ENCODE measurements around the gene CNR2.
A peak's percentile ranks its signal among the peaks of the same experiment; 100 is the strongest.

- peak; percentile 48 for TF ChIP-seq POLR2A (IDR thresholded peaks at IDR 0.05)
- TF ChIP-seq, protein P1, sequence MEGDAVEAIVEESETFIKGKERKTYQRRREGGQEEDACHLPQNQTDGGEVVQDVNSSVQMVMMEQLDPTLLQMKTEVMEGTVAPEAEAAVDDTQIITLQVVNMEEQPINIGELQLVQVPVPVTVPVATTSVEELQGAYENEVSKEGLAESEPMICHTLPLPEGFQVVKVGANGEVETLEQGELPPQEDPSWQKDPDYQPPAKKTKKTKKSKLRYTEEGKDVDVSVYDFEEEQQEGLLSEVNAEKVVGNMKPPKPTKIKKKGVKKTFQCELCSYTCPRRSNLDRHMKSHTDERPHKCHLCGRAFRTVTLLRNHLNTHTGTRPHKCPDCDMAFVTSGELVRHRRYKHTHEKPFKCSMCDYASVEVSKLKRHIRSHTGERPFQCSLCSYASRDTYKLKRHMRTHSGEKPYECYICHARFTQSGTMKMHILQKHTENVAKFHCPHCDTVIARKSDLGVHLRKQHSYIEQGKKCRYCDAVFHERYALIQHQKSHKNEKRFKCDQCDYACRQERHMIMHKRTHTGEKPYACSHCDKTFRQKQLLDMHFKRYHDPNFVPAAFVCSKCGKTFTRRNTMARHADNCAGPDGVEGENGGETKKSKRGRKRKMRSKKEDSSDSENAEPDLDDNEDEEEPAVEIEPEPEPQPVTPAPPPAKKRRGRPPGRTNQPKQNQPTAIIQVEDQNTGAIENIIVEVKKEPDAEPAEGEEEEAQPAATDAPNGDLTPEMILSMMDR (IDR thresholded peaks at IDR 0.05): no peak
- peak in 1 of 3 donors; percentile 9 for TF ChIP-seq POLR2AphosphoS5 (IDR thresholded peaks at IDR 0.05)
- TF ChIP-seq EP300 (IDR thresholded peaks at IDR 0.05; ENCODE audit: low read depth): no peak
Observed at GRCh38 chr1:23913212-23913880, at the start of gene CNR2.

All from transverse colon (tissue), 4 donors.